ENCODE measurements around the gene TOPAZ1. TPM values are rescaled to one million over a fixed set of nuclear protein-coding genes. Genes with fewer than 3 reads are reported as not detected.

Gene TOPAZ1
- total RNA-seq (not detected), polyA plus RNA-seq (not detected)

- TF ChIP-seq POLR2AphosphoS5 (IDR thresholded peaks at IDR 0.05) (no peak), POLR2A (IDR thresholded peaks at IDR 0.05) (no peak), CTCF (IDR thresholded peaks at IDR 0.05) (no peak), EP300 (IDR thresholded peaks at IDR 0.05) (no peak)
- no peaks in the 10 kb centered on the region for H3K36me3 ChIP-seq
- no peak within 1 kb of the TSS for H3K4me3 ChIP-seq
- no peaks in the 10 kb centered on the region for H3K9me3 ChIP-seq
- intact Hi-C loops (cut with DNase I), result no loop called here
- H3K27ac ChIP-seq, result no peak within 1 kb of the TSS
- peak; percentile 61 for DNase-seq
- WGBS, 2 donors, result 96 to 97% methylated on average over 35 of the region's 35 CpGs
- H3K27me3 ChIP-seq, result no peaks in the 10 kb centered on the region
- peaks cover 0 to 7% (median 2%) of the 10 kb centered on the region in 4 donors for H3K4me1 ChIP-seq
Measured at GRCh38 chr3:44241706-44242105, at the start of gene TOPAZ1. Gene TOPAZ1, plus strand, starts transcription at chr3:44241886. Its CDS starts 168 bp downstream, at chr3:44242054.

GRCh38 chr3:44198284-44199269, 43.1 kb upstream of the TOPAZ1 start:
- Histone ChIP-seq H3K9me3 (no peaks in the 10 kb centered on the region), H3K36me3 (no peaks in the 10 kb centered on the region), H3K4me3 (no peak overlapping the region), H3K4me1 (no peaks in the 10 kb centered on the region), H3K27ac (no peak overlapping the region), H3K27me3 (no peaks in the 10 kb centered on the region)
- intact Hi-C loops (cut with DNase I), result loop anchor here (2.0 to 5.0 kb wide), 2 partner anchors 431 to 654 kb away; no protein-coding TSS in a partner anchor
- no peak for DNase-seq
- WGBS, 2 donors, result 13 to 18% methylated on average over 15 of the region's 15 CpGs
- TF ChIP-seq POLR2A (IDR thresholded peaks at IDR 0.05) (no peak), POLR2AphosphoS5 (IDR thresholded peaks at IDR 0.05) (no peak), EP300 (IDR thresholded peaks at IDR 0.05) (no peak), CTCF (IDR thresholded peaks at IDR 0.05) (peak; percentile 26 to 75 (median 54))

- DNase-seq, result no peak
- WGBS, 2 donors, result 44 to 60% methylated on average over 4 of the region's 4 CpGs
- Histone ChIP-seq H3K27me3 (no peaks in the 10 kb centered on the region), H3K9me3 (no peaks in the 10 kb centered on the region), H3K4me3 (no peak overlapping the region), H3K4me1 (no peaks in the 10 kb centered on the region), H3K27ac (no peak overlapping the region), H3K36me3 (no peaks in the 10 kb centered on the region)
- no peak for TF ChIP-seq CTCF (IDR thresholded peaks at IDR 0.05)
- TF ChIP-seq POLR2A (IDR thresholded peaks at IDR 0.05), result no peak
- no peak for TF ChIP-seq EP300 (IDR thresholded peaks at IDR 0.05)
- TF ChIP-seq POLR2AphosphoS5 (IDR thresholded peaks at IDR 0.05), result no peak
- intact Hi-C loops (cut with DNase I), result no loop called here
Measured at GRCh38 chr3:44206261-44206660, 35.4 kb upstream of the TOPAZ1 start.

GRCh38 chr3:44206862-44207652, 34.6 kb upstream of the TOPAZ1 start:
- DNase-seq, result no peak
- Histone ChIP-seq H3K9me3 (no peaks in the 10 kb centered on the region), H3K4me1 (no peaks in the 10 kb centered on the region), H3K4me3 (no peak overlapping the region), H3K27me3 (no peaks in the 10 kb centered on the region), H3K36me3 (no peaks in the 10 kb centered on the region), H3K27ac (no peak overlapping the region)
- intact Hi-C loops (cut with DNase I), result no loop called here
- 85 to 86% methylated on average over 11 of the region's 11 CpGs for whole genome bisulfite sequencing, 2 donors
- TF ChIP-seq POLR2AphosphoS5 (IDR thresholded peaks at IDR 0.05) (no peak), POLR2A (IDR thresholded peaks at IDR 0.05) (no peak), EP300 (IDR thresholded peaks at IDR 0.05) (no peak), CTCF (IDR thresholded peaks at IDR 0.05) (no peak)
